ENCODE results near the gene USP44. TPM values are rescaled to one million over a fixed set of nuclear protein-coding genes. Genes with fewer than 3 reads are reported as not detected.

The USP44 gene
- total and polyA plus RNA-seq, 2 of the 8 experiments (the other 6 are each of a cell fraction or from before 2014, with no cell fraction given): 129 to 197 TPM

GRCh38 chr12:95544756-95545155 lies 6.5 kb downstream of the USP44 start:
- 28% methylated on average over 3 of the region's 3 CpGs; no CpG with 5 or more reads in 1 of the 2 experiments for WGBS, 2 experiments (ENCODE audit: extremely low coverage in 1 of 2, insufficient coverage in 1 of 2, insufficient read length in 1 of 2, insufficient replicate concordance in 2 of 2, low coverage in 1 of 2, low lambda C conversion rate in 2 of 2, missing lambda C conversion rate in 1 of 2)
- H4K91ac ChIP-seq (replicated peaks; ENCODE audit: insufficient read length, low read length): no peak overlapping the region
- no peak overlapping the region for H4K8ac ChIP-seq (ENCODE audit: extremely low read depth, insufficient read depth, low read length)
- no peak overlapping the region for H2BK5ac ChIP-seq (ENCODE audit: low read depth, low read length)
- no peak overlapping the region for H2BK12ac ChIP-seq (ENCODE audit: low read depth, low read length)
- H3K23ac ChIP-seq (ENCODE audit: insufficient read length): no peak overlapping the region
- H3K4me2 ChIP-seq (ENCODE audit: insufficient read depth in 1 of 2, low read depth in 2 of 2, low read length in 2 of 2): peak overlapping the region; percentile 77 to 97; a peak in 3 of 4 replicates
- peak overlapping the region; percentile 36 for H4K5ac ChIP-seq (ENCODE audit: insufficient read length, low read depth, low read length)
- no peak overlapping the region for H3K56ac ChIP-seq (replicated peaks; ENCODE audit: insufficient read length, low read depth, low read length)
- H2AK5ac ChIP-seq (ENCODE audit: low read depth, low read length): no peak overlapping the region
- H3K4me1 ChIP-seq (replicated peaks in 1 of 4; ENCODE audit: control insufficient read depth in 3 of 4, insufficient read depth in 4 of 4, low read length in 3 of 4): peaks cover 0 to 15% (median 4%) of the 10 kb centered on the region in 4 experiments; a peak in 3 of 7 replicates
- ChIA-PET POLR2A (ENCODE audit: partially characterized antibody) (interaction anchor here (1.0 to 1.5 kb wide), 3 partner anchors 12 to 28 kb away, joined by 3 read pairs; no protein-coding TSS in a partner anchor), CTCF (ENCODE audit: partially characterized antibody) (interaction anchor here (0.6 to 2.2 kb wide), 5 partner anchors 10 to 440 kb away, joined by 3 to 9 read pairs (median 5); no protein-coding TSS in a partner anchor)
- no peaks in the 10 kb centered on the region for H3K79me1 ChIP-seq (ENCODE audit: low read depth, low read length)
- DNase-seq (ENCODE audit: low read depth in 1 of 2, low spot score in 2 of 2) (no peak), FAIRE-seq (no peak)
- no peak overlapping the region for H2BK120ac ChIP-seq (replicated peaks; ENCODE audit: low read depth, low read length)
- no peak overlapping the region for H3K9ac ChIP-seq (replicated peaks in 1 of 4; ENCODE audit: extremely low read depth in 1 of 4, low read depth in 3 of 4, low read length in 3 of 4)
- H3K27ac ChIP-seq (ENCODE audit: low read depth, low read length): no peak overlapping the region
- H3K23me2 ChIP-seq (ENCODE audit: low read depth, low read length): peaks cover 4% of the 10 kb centered on the region; the same call in 1 of the 2 replicates
- peaks cover 4 to 6% of the 10 kb centered on the region in 2 experiments for H4K20me1 ChIP-seq (replicated peaks in 1 of 2; ENCODE audit: control insufficient read depth in 1 of 2, insufficient read depth in 2 of 2, low read length in 2 of 2)
- H3K27me3 ChIP-seq (replicated peaks in 1 of 4; ENCODE audit: control insufficient read depth in 3 of 4, extremely low read depth in 1 of 4, insufficient read depth in 3 of 4, low read length in 3 of 4): no peaks in the 10 kb centered on the region
- no peak overlapping the region for H2AFZ ChIP-seq (ENCODE audit: low read length)
- H3K4me3 ChIP-seq (ENCODE audit: extremely low read depth in 1 of 4, insufficient read depth in 2 of 4, low read depth in 3 of 4, low read length in 4 of 4): peak overlapping the region in 2 of 4 experiments; percentile 86 to 95; a peak in 2 of 8 replicates
- no peak overlapping the region; the same call in 1 of the 2 replicates for H3K18ac ChIP-seq (ENCODE audit: extremely low read depth, low read length)
- H2BK15ac ChIP-seq (ENCODE audit: low read length): no peak overlapping the region
- H3K79me2 ChIP-seq (ENCODE audit: control insufficient read depth in 1 of 2, insufficient read depth in 2 of 2, low read length in 2 of 2): peaks cover 50 to 97% of the 10 kb centered on the region in 2 experiments
- no peak overlapping the region for H2BK20ac ChIP-seq (ENCODE audit: low read length)
- H3K9me3 ChIP-seq (ENCODE audit: insufficient read depth in 2 of 2, low read depth in 1 of 2, low read length in 1 of 2): no peaks in the 10 kb centered on the region
- no peak overlapping the region for H3K14ac ChIP-seq (ENCODE audit: insufficient read length)
- peaks cover 0 to 9% (median under 1%) of the 10 kb centered on the region in 4 experiments; a peak in 2 of 8 replicates for H3K36me3 ChIP-seq (ENCODE audit: control insufficient read depth in 2 of 4, insufficient read depth in 4 of 4, low read length in 3 of 4)
- H3K4ac ChIP-seq (replicated peaks; ENCODE audit: insufficient read length, low read depth, low read length): no peak overlapping the region
- no peak for TF ChIP-seq GTF2F1 (IDR thresholded peaks at IDR 0.05; ENCODE audit: borderline replicate concordance, low read depth, low read length)
- TF ChIP-seq TCF12 (IDR thresholded peaks at IDR 0.05; ENCODE audit: low read depth, low read length): no peak
- no peak for TF ChIP-seq CEBPB (IDR thresholded peaks at IDR 0.05; ENCODE audit: low read depth, low read length)
- no peak for TF ChIP-seq JUN (IDR thresholded peaks at IDR 0.05; ENCODE audit: low read depth, low read length)
- no peak for TF ChIP-seq EGR1 (IDR thresholded peaks at IDR 0.05; ENCODE audit: borderline replicate concordance, low read depth, low read length)
- TF ChIP-seq ATF2 (IDR thresholded peaks at IDR 0.05; ENCODE audit: low read length): no peak
- no peak for TF ChIP-seq SP2 (IDR thresholded peaks at IDR 0.05; ENCODE audit: low read length)
- no peak for TF ChIP-seq RNF2 (IDR thresholded peaks at IDR 0.05; ENCODE audit: borderline replicate concordance, low read depth, low read length, missing control alignments, poor library complexity, severe bottlenecking)
- TF ChIP-seq FOSL1 (IDR thresholded peaks at IDR 0.05; ENCODE audit: insufficient read depth, low read depth, low read length): no peak
- TF ChIP-seq MAFK (IDR thresholded peaks at IDR 0.05; ENCODE audit: low read depth, low read length): no peak
- TF ChIP-seq CHD1 (IDR thresholded peaks at IDR 0.05; ENCODE audit: low read depth, low read length): no peak
- no peak for TF ChIP-seq GABPA (IDR thresholded peaks at IDR 0.05; ENCODE audit: borderline replicate concordance, insufficient read depth, low read length)
